ENCODE measurements around the gene PTPRM. TPM values are rescaled to one million over a fixed set of nuclear protein-coding genes. Genes with fewer than 3 reads are reported as not detected.

Gene PTPRM
- total RNA-seq, 1 experiment from 2014 or later: 45.6 TPM

GRCh38 chr18:8262221-8262620, 695.1 kb downstream of the PTPRM start:
- H3K4me1 ChIP-seq (ENCODE audit: insufficient read depth, low read length): peaks cover 7% of the 10 kb centered on the region
- H3K4me2 ChIP-seq (ENCODE audit: low read length): no peak overlapping the region
- H3K79me2 ChIP-seq (ENCODE audit: low read length): no peaks in the 10 kb centered on the region
- H3K36me3 ChIP-seq (ENCODE audit: low read depth, low read length): no peaks in the 10 kb centered on the region
- intact Hi-C loops (cut with micrococcal nuclease): no loop called here
- no peak overlapping the region for H3K9ac ChIP-seq (ENCODE audit: low read length)
- ChIA-PET CTCF (no interaction called here), POLR2A (ENCODE audit: unreplicated experiment) (no interaction called here)
- H3F3A ChIP-seq (ENCODE audit: low read length, unreplicated experiment): no peaks in the 10 kb centered on the region
- H4K20me1 ChIP-seq (ENCODE audit: low read length): no peaks in the 10 kb centered on the region
- no peaks in the 10 kb centered on the region for H3K9me2 ChIP-seq (replicated peaks; ENCODE audit: low read length)
- H3K4me3 ChIP-seq (ENCODE audit: low read length): no peak overlapping the region
- no peak overlapping the region for H2AFZ ChIP-seq (ENCODE audit: low read length)
- DNase-seq: no peak
- ATAC-seq: no peak
- H3K27me3 ChIP-seq (ENCODE audit: low read length): no peaks in the 10 kb centered on the region
- no peaks in the 10 kb centered on the region for H3K9me3 ChIP-seq (ENCODE audit: low read length)
- BruUV-seq (replicated peaks): no TSS peak
- no peak overlapping the region for H3K27ac ChIP-seq (ENCODE audit: low read length)
- TF ChIP-seq EZH2 (IDR thresholded peaks at IDR 0.05; ENCODE audit: low read length, unreplicated experiment) (no peak), EZH2phosphoT487 (IDR thresholded peaks at IDR 0.05; ENCODE audit: borderline replicate concordance, low read length) (no peak), CTCF (conservative IDR thresholded peaks at IDR 0.05; ENCODE audit: low read depth, low read length) (no peak)

GRCh38 chr18:8264116-8264515, 697.0 kb downstream of the PTPRM start:
- no peaks in the 10 kb centered on the region for H3K36me3 ChIP-seq (ENCODE audit: low read depth, low read length)
- H3K9me3 ChIP-seq (ENCODE audit: low read length): no peaks in the 10 kb centered on the region
- H3K27ac ChIP-seq (ENCODE audit: low read length): no peak overlapping the region
- DNase-seq: no peak
- no TSS peak for BruUV-seq (replicated peaks)
- H3K9ac ChIP-seq (ENCODE audit: low read length): no peak overlapping the region
- H3F3A ChIP-seq (ENCODE audit: low read length, unreplicated experiment): no peaks in the 10 kb centered on the region
- no peaks in the 10 kb centered on the region for H3K27me3 ChIP-seq (ENCODE audit: low read length)
- H4K20me1 ChIP-seq (ENCODE audit: low read length): no peaks in the 10 kb centered on the region
- no peak overlapping the region for H3K4me2 ChIP-seq (ENCODE audit: low read length)
- CTCF ChIA-PET: no interaction called here
- peaks cover 7% of the 10 kb centered on the region for H3K4me1 ChIP-seq (ENCODE audit: insufficient read depth, low read length)
- H2AFZ ChIP-seq (ENCODE audit: low read length): no peak overlapping the region
- H3K79me2 ChIP-seq (ENCODE audit: low read length): no peaks in the 10 kb centered on the region
- POLR2A ChIA-PET (ENCODE audit: unreplicated experiment): no interaction called here
- intact Hi-C loops (cut with micrococcal nuclease): no loop called here
- no peak overlapping the region for H3K4me3 ChIP-seq (ENCODE audit: low read length)
- no peak for ATAC-seq
- TF ChIP-seq EZH2 (IDR thresholded peaks at IDR 0.05; ENCODE audit: low read length, unreplicated experiment) (no peak), EZH2phosphoT487 (IDR thresholded peaks at IDR 0.05; ENCODE audit: borderline replicate concordance, low read length) (no peak), CTCF (conservative IDR thresholded peaks at IDR 0.05; ENCODE audit: low read depth, low read length) (no peak)
- H3K9me2 ChIP-seq (replicated peaks; ENCODE audit: low read length): no peaks in the 10 kb centered on the region

GRCh38 chr18:8264861-8265411, 697.8 kb downstream of the PTPRM start:
- no peak for TF ChIP-seq EZH2 (IDR thresholded peaks at IDR 0.05; ENCODE audit: low read length, unreplicated experiment)
- no peak for TF ChIP-seq EZH2phosphoT487 (IDR thresholded peaks at IDR 0.05; ENCODE audit: borderline replicate concordance, low read length)
- TF ChIP-seq CTCF (conservative IDR thresholded peaks at IDR 0.05; ENCODE audit: low read depth, low read length): no peak
- POLR2A ChIA-PET (ENCODE audit: unreplicated experiment): no interaction called here
- CTCF ChIA-PET: no interaction called here
- Histone ChIP-seq H4K20me1 (ENCODE audit: low read length) (no peaks in the 10 kb centered on the region), H2AFZ (ENCODE audit: low read length) (no peak overlapping the region), H3F3A (ENCODE audit: low read length, unreplicated experiment) (no peaks in the 10 kb centered on the region), H3K4me3 (ENCODE audit: low read length) (no peak overlapping the region), H3K4me2 (ENCODE audit: low read length) (no peak overlapping the region), H3K36me3 (ENCODE audit: low read depth, low read length) (no peaks in the 10 kb centered on the region), H3K4me1 (ENCODE audit: insufficient read depth, low read length) (peaks cover 3% of the 10 kb centered on the region), H3K27ac (ENCODE audit: low read length) (no peak overlapping the region), H3K79me2 (ENCODE audit: low read length) (no peaks in the 10 kb centered on the region), H3K9me2 (replicated peaks; ENCODE audit: low read length) (no peaks in the 10 kb centered on the region), H3K27me3 (ENCODE audit: low read length) (no peaks in the 10 kb centered on the region), H3K9me3 (ENCODE audit: low read length) (no peaks in the 10 kb centered on the region), H3K9ac (ENCODE audit: low read length) (no peak overlapping the region)
- ATAC-seq (no peak), DNase-seq (no peak)
- no TSS peak for BruUV-seq (replicated peaks)
- intact Hi-C loops (cut with micrococcal nuclease): no loop called here
